Measurements from ENCODE around the gene NOVA1. TPM values are rescaled to one million over a fixed set of nuclear protein-coding genes. Genes with fewer than 3 reads are reported as not detected.
A peak's percentile ranks its signal among the peaks of the same experiment; 100 is the strongest.

Gene NOVA1
- total RNA-seq, 1 experiment from 2014 or later: not detected

DNA sequence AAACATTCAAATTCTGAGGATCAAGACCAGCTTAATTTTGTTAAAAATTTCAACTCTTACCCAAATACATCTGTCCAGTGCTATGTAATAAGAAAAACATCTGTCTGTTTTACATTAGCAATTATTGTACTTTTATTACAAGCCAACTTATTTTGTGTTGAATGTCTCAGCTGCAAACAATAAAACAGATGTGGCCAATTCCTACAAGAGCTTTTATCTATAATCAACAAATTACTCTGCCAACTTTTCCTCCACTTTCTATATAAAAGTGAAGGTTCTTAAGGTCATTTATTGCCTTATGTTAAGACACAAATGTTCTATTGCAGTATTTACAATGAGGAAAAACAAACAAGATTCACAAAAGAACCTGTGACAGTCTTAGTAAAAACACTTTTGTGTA lies 72.7 kb downstream of the NOVA1 start:
- no peaks in the 10 kb centered on the region for H3K27me3 ChIP-seq

DNA sequence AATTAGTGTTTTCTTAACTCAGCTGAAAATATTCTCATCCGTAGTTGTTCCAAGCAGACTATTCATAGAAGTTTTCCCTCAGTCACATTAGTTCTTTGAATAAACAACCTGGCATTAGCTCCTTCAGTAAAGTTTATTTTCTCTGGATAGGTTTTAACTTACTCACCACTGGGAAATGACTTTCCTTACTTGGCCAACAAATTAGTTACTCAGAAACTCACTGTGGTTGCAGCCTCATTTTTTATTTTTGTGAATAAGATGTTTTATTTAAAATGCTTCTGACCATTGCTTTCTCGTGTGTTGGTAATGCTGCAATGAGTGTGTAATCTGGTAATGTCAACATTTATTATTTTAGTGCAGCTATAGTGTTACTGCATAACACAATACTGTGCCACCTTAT lies 74.9 kb downstream of the NOVA1 start:
- Histone ChIP-seq H3K9me3 (no peaks in the 10 kb centered on the region), H3K36me3 (no peaks in the 10 kb centered on the region), H3K4me3 (no peak overlapping the region), H3K27me3 (no peaks in the 10 kb centered on the region)
- no peak for DNase-seq

More for the DNA sequence above, 72.7 kb downstream of the NOVA1 start:
- H3K4me3 ChIP-seq: no peak overlapping the region
- H3K9me3 ChIP-seq: no peaks in the 10 kb centered on the region
- no peak for DNase-seq
- H3K36me3 ChIP-seq: no peaks in the 10 kb centered on the region

DNA sequence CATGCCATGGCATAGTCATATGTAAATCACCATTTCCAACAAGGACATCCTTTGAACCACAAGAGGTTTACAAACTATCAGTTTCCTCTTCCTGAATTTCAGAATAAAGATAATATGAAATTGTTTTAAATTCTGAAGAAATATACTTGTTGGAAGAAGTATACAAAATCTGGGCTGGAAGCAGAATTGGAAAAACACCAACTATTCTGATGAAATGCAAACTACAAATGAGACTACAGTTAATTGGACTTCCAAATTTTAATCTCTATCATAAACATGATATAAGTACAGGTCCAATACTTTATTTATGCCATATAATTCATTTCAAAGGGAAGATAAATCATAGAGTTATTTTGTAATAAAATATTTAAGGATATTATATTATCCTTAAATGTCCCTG lies 80.1 kb downstream of the NOVA1 start:
- Histone ChIP-seq H3K9me3 (no peaks in the 10 kb centered on the region), H3K27me3 (no peaks in the 10 kb centered on the region), H3K36me3 (no peaks in the 10 kb centered on the region), H3K4me3 (no peak overlapping the region)
- no peak for DNase-seq

DNA sequence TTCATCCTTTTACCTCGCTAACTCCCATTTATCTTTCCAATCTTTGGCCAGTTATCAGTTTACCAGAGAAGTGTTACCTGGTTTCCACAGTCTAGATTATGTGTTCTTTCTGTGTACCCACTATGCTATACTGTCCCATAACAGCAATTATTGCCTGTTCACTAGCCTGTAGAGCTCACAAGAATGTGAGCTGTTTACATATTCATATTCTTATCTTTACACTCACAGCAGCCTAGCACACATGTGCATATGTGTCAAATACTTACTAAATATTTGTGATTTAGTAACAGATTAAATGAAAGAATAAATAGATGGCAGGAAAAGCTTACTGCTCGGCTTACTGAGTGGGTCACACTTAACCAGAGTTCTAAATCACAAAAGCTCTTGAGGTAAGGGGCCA lies 97.8 kb downstream of the NOVA1 start:
- DNase-seq: no peak
- Histone ChIP-seq H3K36me3 (no peaks in the 10 kb centered on the region), H3K9me3 (no peaks in the 10 kb centered on the region), H3K4me3 (no peak overlapping the region), H3K27me3 (no peaks in the 10 kb centered on the region)

DNA sequence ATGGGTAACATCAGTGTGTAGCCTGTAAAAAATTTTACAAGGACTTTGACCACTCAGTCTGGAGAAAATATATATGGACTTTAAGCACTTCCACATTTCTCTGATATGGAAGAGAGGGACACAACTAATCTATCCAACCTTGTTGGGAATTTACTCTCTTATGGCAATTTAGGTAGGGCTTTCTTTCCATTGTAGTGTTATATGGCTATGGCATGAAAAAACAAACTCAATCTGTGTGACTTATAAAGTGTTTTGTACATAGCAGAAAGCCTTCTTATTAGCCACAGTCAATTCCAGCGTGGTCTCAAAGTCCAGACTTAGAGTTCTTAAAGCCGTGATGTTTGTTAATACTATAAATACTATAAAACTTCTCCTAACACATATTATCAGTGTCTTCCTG lies 98.3 kb downstream of the NOVA1 start:
- H3K27me3 ChIP-seq: no peaks in the 10 kb centered on the region
- H3K4me3 ChIP-seq: no peak overlapping the region
- H3K36me3 ChIP-seq: no peaks in the 10 kb centered on the region
- no peak for DNase-seq
- H3K9me3 ChIP-seq: no peaks in the 10 kb centered on the region

DNA sequence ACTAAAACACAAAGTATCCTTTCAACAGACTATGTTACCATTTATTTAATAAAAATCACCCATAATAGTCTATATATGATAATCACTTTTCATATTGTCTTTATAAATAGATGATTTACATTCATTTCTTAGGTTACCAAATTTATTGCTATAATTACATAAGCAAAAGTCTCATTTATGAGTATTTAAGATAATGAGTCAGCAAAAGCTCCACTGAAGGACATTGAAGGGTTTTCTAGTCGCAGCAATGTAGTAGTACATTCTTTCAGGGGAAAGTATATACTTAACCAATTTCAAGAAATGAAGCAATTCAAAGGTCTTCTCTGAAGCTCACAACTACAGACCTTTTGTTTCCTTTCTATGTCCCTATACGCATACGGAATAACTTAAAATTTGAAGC lies 110.9 kb downstream of the NOVA1 start:
- H3K9me3 ChIP-seq: no peaks in the 10 kb centered on the region
- no peak for DNase-seq
- no peaks in the 10 kb centered on the region for H3K36me3 ChIP-seq
- no peaks in the 10 kb centered on the region for H3K27me3 ChIP-seq
- no peak overlapping the region for H3K4me3 ChIP-seq

DNA sequence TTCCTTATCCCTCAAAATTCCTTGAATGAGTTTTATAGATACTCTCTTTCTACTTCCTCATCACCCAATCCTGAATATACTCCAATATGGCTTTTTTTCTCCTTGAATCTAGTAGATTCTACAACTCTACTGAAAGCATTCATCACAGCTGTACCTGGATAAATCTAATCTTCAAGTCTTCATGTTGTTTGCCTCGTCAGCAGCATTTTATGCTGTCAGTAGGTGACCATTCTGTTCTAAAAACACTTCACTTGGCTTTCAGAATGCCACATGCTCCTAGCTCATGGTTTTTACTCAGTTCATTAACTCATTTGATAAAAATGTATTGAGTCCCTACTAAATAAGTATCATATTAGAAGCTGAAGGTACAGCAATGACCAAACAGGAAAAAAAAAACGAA lies 113.3 kb downstream of the NOVA1 start:
- Histone ChIP-seq H3K9me3 (no peaks in the 10 kb centered on the region), H3K27me3 (no peaks in the 10 kb centered on the region), H3K36me3 (no peaks in the 10 kb centered on the region), H3K4me3 (no peak overlapping the region)
- no peak for DNase-seq

DNA sequence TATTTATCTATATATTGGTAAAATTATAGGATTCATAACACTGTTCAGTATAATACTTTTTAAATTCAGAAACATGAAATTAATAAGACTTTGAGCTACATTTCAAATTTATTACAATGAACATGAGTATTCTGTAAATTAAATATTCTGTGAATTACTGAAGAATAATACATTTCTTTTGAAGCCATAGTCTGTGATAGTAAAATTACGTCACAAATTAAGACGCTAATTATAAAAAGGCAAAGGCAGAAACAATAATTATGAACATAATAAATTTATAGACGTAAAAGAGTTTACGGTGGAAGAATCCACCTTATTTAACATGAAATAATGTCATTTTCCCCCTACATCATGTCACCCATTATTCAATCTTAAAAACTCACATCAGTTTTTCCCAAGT lies 118.9 kb downstream of the NOVA1 start:
- DNase-seq: no peak
- Histone ChIP-seq H3K27me3 (no peaks in the 10 kb centered on the region), H3K9me3 (no peaks in the 10 kb centered on the region), H3K36me3 (no peaks in the 10 kb centered on the region), H3K4me3 (no peak overlapping the region)

DNA sequence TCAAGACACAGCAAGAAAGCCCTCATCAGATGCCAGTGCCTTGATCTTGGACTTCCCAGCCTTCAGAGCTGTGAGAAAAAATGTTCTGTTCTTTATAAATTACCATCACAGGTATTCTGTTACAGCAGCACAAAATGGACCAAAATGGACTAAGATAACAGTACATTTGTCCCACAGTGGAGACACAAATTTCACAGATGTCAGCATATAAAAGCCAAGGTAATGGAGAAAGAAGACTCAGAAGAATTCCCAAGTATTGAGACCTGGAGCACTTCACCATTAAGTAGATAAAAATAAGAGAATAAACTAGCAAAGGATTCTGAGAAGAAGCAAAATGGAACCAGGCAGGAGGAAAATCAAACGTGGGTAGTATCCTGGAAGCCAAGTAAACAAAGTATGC lies 131.0 kb downstream of the NOVA1 start:
- no peak for DNase-seq
- Histone ChIP-seq H3K27me3 (no peaks in the 10 kb centered on the region), H3K9me3 (no peaks in the 10 kb centered on the region), H3K36me3 (no peaks in the 10 kb centered on the region), H3K4me3 (no peak overlapping the region)

DNA sequence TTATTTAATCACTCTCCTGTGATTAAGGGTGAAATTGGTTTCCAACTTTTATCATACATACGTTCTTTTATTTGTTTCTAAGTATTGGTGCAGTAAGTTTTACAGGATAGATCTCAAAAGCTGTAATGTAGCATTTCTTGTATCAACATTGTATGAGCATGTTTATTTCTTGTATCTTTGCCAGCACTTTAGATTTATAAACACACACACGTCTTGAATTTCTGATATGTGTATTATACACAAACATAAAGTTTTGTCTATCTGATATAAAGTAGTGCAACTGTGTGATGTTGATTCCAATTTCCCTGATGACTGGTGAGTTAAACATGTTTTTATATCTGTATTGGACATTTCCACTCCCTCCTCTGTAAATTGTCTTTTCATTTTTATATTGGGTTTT lies 134.7 kb downstream of the NOVA1 start:
- Histone ChIP-seq H3K9me3 (no peaks in the 10 kb centered on the region), H3K27me3 (no peaks in the 10 kb centered on the region), H3K36me3 (no peaks in the 10 kb centered on the region), H3K4me3 (no peak overlapping the region)
- no peak for DNase-seq

DNA sequence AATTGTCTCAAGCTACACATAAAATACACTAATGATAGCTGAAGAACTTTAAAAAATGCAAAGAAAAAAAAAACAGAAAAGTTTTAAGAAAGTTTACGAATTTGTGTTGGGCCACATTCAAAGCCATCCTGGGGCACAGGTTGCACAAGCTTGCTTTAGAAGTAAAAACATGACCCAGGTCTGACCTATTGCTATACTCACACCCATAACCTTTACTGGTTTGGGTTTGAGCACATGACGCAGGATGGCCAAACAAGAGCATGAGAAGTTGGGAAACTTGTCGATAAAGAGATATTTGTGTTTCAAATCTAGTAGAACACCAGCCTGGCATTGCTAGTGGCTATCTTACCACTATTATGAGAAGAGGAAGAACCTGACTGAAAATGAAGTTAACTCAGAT lies 143.7 kb downstream of the NOVA1 start:
- Histone ChIP-seq H3K4me3 (no peak overlapping the region), H3K9me3 (no peaks in the 10 kb centered on the region), H3K27me3 (no peaks in the 10 kb centered on the region), H3K36me3 (no peaks in the 10 kb centered on the region)
- no peak for DNase-seq

DNA sequence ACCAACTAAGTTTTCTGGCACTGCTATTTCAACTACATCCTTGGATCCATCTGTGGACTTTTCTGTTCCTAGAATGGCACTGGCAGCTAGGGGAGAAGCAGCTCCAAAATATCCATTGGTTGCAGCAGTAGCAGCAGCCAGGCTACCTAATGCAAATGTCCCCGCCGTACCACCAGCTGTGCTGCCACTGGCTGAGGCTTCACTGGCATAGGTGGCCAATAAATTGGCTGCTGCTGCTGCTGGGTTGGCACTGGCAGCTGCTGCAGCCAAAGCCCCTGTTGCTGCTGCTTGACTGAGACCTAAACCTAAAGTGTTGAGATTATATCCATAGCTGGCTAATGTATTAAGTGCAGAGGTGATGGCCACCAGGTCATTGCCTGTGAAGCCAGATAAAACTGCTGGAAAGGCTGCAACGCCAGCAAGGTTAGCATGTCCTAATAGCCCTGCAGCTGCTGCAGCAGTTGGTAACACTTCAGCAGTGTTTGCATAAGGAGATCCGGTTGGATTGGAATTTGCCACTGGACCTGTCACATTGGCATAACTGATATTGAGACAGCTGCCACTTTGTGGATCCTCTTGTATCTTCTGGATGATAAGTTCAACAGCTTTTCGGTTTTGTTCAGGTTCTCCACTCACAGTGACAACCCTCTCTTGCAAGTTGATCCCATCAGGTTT lies 149.5 kb downstream of the NOVA1 start:
- no peak for DNase-seq
- Histone ChIP-seq H3K4me3 (no peak overlapping the region), H3K36me3 (no peaks in the 10 kb centered on the region), H3K27me3 (no peaks in the 10 kb centered on the region), H3K9me3 (no peaks in the 10 kb centered on the region)

DNA sequence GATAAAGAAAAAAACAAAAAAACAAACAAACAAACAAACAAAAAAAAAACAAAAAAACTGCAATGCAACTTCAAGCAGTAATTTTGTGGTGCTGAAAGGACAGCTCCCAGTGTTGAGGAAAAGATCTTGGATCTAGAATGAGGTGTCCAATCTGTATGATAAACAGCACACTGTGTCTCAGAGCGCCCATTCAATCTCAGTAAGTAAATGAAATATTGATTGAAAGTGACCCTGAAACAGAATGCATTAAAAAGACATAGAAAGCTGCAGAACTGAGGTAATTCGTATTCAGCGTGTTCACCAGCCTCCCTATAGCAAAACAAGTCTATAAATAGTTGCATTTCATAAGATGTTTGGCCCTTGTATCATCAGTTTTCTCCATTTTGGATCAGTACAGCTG lies 153.0 kb downstream of the NOVA1 start:
- H3K36me3 ChIP-seq: no peaks in the 10 kb centered on the region
- no peaks in the 10 kb centered on the region for H3K27me3 ChIP-seq
- no peak for DNase-seq
- H3K9me3 ChIP-seq: no peaks in the 10 kb centered on the region
- no peak overlapping the region for H3K4me3 ChIP-seq

DNA sequence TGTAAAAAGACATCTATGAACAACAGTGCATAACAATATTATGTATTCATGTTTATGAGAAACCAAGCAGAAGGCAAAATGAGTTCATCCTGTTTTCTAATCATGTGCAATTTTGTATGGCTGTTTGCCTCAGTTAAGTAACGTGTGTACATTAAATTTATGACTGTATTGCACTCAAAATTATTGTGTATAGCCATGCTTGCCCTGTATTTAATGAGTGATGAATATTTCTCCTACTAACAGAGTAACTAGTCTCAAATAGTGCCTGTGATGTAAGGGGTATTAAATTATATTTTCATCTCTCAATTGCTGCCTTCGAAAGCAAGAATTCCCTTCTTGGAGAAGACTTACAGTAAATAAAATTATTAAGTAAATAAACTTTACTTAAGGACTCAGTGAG lies 154.2 kb downstream of the NOVA1 start:
- H3K36me3 ChIP-seq: no peaks in the 10 kb centered on the region
- H3K27me3 ChIP-seq: no peaks in the 10 kb centered on the region
- no peak overlapping the region for H3K4me3 ChIP-seq
- no peak for DNase-seq
- H3K9me3 ChIP-seq: no peaks in the 10 kb centered on the region

DNA sequence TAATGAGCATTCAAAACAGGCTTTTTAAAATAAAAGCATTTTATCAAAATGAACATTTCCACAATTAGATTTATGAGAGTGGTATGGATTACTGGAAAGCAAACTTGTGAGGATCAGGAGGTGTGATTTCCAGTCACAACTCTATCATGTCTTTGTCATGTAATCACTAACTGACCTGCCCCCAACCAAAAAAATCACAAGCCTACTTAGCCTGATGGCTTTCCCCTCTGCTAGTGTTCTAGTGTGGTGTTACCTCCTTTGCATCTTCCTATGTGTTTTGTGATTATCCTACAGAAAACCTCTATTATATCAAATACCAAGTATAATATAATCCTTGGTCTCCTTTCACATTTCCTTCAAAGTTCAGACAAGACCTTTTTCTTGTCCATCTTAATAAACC lies 168.6 kb downstream of the NOVA1 start:
- no peaks in the 10 kb centered on the region for H3K27me3 ChIP-seq
- DNase-seq: no peak

DNA sequence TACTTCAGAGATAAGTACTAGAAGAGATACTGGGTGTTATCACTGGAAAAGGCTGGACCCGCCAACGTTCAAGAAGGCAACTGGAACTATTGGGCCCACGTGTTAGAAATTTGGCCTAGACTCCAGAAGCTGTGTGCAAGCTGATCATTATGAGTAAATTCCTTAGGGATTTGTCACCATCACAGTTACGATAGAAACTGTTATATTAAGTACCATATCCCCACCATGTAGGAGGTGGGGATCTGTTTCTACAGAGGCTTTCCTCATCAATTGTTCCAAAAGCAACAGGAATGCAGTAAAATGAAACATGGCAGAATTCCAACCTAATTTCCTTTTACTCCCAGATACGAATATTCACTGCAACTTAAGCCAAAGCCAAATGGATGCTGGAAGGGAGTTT lies 170.7 kb downstream of the NOVA1 start:
- no peaks in the 10 kb centered on the region for H3K36me3 ChIP-seq
- H3K4me3 ChIP-seq: no peak overlapping the region
- no peaks in the 10 kb centered on the region for H3K9me3 ChIP-seq
- no peak for DNase-seq
- no peaks in the 10 kb centered on the region for H3K27me3 ChIP-seq

More for the DNA sequence above, 168.6 kb downstream of the NOVA1 start:
- Histone ChIP-seq H3K36me3 (no peaks in the 10 kb centered on the region), H3K4me3 (no peak overlapping the region), H3K9me3 (no peaks in the 10 kb centered on the region)

DNA sequence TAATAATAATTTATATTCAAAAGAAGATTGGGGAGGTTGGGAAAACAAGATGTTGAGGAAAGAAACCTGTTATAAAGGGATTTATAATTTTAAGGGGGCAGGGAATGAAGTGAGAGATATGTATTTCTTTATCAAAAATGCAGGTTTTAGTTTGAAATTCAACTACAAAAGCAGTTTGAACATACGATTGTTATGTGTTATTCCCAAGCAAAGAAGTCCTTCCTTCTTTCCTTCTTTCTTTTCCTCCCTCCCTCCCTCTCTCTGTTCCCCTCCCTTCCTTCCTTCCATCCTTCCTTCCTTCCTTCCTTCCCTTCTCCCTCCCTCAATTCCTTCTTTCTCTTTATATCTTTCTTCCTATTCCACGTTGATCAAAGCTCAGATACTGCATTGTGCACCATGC lies 173.3 kb downstream of the NOVA1 start:
- Histone ChIP-seq H3K9me3 (no peaks in the 10 kb centered on the region), H3K4me3 (no peak overlapping the region), H3K27me3 (no peaks in the 10 kb centered on the region), H3K36me3 (no peaks in the 10 kb centered on the region)
- DNase-seq: no peak

DNA sequence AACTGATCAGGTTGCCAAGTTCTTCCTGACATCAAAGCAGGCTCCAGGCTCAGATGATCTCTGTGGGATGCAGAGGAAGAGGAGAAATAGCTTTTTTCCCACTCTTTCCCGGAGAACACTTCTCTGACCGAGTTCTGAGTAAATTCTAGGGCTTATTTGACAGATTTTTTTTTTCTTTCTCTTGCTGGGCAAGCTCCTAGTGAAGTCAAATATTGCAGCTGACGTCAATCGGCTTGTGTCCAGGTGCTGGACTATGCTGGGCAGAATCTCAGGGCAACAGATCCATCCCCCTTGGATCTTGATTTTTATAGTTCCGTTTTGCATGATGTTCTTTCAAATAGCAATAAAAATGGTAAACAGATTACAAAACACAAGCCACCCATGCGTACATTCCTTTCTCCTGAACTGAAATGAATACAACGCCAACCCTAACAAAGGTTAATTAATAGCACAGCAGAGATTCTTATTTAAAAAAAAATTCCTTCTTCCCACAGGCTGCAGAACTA lies 182.2 kb downstream of the NOVA1 start:
- Histone ChIP-seq H3K36me3 (no peaks in the 10 kb centered on the region), H3K27me3 (no peaks in the 10 kb centered on the region), H3K9me3 (no peaks in the 10 kb centered on the region), H3K4me3 (no peak overlapping the region)
- peak; percentile 69 for DNase-seq

DNA sequence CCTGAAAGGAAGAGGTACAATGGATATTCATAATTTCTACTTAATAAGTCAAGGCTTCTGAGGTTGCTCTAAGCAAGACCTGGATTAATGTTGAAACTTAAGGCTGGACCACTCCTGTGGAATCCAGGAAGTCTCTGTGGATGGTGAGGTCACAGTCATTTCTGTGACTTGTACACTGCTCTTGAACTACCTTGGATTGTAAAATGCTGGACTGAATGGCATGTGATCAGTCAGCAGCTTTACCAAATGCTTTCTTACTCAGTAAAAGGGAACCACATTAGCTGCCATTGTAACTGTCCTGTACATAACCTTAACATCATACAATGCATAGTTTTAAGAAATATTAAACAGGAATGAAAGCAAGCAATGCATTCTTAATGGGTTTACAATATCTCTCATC lies 182.9 kb downstream of the NOVA1 start:
- Histone ChIP-seq H3K36me3 (no peaks in the 10 kb centered on the region), H3K9me3 (no peaks in the 10 kb centered on the region), H3K27me3 (no peaks in the 10 kb centered on the region), H3K4me3 (no peak overlapping the region)
- DNase-seq: no peak
